Nephron (organoid): ENCODE data around the gene ZDHHC14.
A peak's percentile ranks its signal among the peaks of the same experiment; 100 is the strongest.
"Not testable (repeated sequence)": the region's sequence is repeated elsewhere in the genome, so short reads cannot be mapped to it uniquely, and the experiment has no call there.

Source experiments
- H3K27ac Mint-ChIP-seq, 3 experiments: 2 replicates each; pipeline ENCODE4 v1.8.0; 2020; ENCODE audit warnings: mixed read lengths in 3 of 3, mild to moderate bottlenecking in 2 of 3, moderate library complexity in 1 of 3
- H3K27me3 Mint-ChIP-seq: 2 replicates; pipeline ENCODE4 v1.8.0; 2021; ENCODE audit warnings: low read depth, mild to moderate bottlenecking, moderate library complexity, mixed read lengths
- H3K36me3 Mint-ChIP-seq: 2 replicates; pipeline ENCODE4 v1.8.0; 2020; ENCODE audit warnings: low read depth, mixed read lengths
- H3K4me1 Mint-ChIP-seq: 2 replicates; pipeline ENCODE4 v1.8.0; 2020; ENCODE audit warnings: mixed read lengths
- H3K4me3 Mint-ChIP-seq, 3 experiments: 2 replicates each; pipeline ENCODE4 v1.8.0; 2020; ENCODE audit warnings: mild to moderate bottlenecking in 3 of 3, mixed read lengths in 3 of 3, moderate library complexity in 2 of 3
- H3K9me3 Mint-ChIP-seq: 2 replicates; pipeline ENCODE4 v1.8.0; 2020; ENCODE audit warnings: mixed read lengths
- TF ChIP-seq, protein P1 (sequence below), 3 experiments: fragments of 200-600 bp; sonication (generic); IDR thresholded peaks; one replicate each; pipeline ENCODE4 v1.5.0; 2021; ENCODE audit warnings: antibody characterized with exemption in 3 of 3; ENCODE audit not compliant: unreplicated experiment in 3 of 3

ZDHHC14 gene

DNA sequence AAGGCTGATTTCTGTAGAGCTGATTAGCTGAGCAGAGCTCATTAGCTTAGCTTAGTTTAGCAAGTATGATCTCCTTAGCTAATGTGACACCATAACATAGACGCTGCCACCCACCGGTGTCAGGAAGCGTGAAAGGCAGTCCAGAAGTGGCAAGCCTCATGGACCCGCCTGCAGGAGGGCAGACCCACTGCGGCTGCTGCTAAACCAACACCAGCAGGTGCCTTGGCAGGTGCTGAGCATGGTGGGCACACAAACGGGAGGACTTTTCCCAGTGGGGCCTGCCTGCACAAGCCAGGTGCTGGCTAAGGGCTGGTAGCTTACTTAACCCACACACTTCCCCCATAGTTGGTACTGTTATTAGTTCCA is 22.7 kb downstream of the ZDHHC14 start:
- H3K27ac Mint-ChIP-seq = no peak overlapping the region
- TF ChIP-seq, protein P1, sequence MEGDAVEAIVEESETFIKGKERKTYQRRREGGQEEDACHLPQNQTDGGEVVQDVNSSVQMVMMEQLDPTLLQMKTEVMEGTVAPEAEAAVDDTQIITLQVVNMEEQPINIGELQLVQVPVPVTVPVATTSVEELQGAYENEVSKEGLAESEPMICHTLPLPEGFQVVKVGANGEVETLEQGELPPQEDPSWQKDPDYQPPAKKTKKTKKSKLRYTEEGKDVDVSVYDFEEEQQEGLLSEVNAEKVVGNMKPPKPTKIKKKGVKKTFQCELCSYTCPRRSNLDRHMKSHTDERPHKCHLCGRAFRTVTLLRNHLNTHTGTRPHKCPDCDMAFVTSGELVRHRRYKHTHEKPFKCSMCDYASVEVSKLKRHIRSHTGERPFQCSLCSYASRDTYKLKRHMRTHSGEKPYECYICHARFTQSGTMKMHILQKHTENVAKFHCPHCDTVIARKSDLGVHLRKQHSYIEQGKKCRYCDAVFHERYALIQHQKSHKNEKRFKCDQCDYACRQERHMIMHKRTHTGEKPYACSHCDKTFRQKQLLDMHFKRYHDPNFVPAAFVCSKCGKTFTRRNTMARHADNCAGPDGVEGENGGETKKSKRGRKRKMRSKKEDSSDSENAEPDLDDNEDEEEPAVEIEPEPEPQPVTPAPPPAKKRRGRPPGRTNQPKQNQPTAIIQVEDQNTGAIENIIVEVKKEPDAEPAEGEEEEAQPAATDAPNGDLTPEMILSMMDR (IDR thresholded peaks at IDR 0.05; ENCODE audit: unreplicated experiment in 3 of 3) = no peak
- no peaks in the 10 kb centered on the region for H3K36me3 Mint-ChIP-seq
- peaks cover 6% of the 10 kb centered on the region for H3K4me1 Mint-ChIP-seq
- no peaks in the 10 kb centered on the region for H3K27me3 Mint-ChIP-seq
- H3K9me3 Mint-ChIP-seq = no peaks in the 10 kb centered on the region
- no peak overlapping the region for H3K4me3 Mint-ChIP-seq

DNA sequence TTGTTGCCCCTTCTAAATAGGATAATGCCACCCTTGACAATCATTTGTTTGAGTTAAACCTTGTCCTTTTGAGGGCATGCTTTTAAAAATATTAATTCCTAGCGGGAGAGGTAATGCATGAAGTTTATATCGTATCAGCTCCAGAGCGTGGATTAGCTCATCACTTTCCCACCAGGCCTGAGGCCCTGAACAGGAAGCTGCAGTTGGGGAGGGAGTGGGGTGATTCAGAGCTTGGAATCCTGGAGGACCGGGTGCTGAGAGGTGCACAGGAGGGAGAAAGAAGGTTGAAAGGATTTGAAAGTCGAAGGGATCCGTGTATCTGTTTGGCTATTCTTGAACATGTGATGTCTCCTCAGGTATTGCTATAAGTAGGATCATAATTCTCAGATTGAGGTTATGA is 25.0 kb downstream of the ZDHHC14 start:
- Mint-ChIP-seq H3K27me3 (no peaks in the 10 kb centered on the region), H3K27ac (peak overlapping the region; percentile 18 to 77 (median 50)), H3K9me3 (no peaks in the 10 kb centered on the region), H3K4me3 (no peak overlapping the region), H3K36me3 (no peaks in the 10 kb centered on the region), H3K4me1 (peaks cover 12% of the 10 kb centered on the region)
- TF ChIP-seq, protein P1 (IDR thresholded peaks at IDR 0.05; ENCODE audit: unreplicated experiment in 3 of 3) = no peak

DNA sequence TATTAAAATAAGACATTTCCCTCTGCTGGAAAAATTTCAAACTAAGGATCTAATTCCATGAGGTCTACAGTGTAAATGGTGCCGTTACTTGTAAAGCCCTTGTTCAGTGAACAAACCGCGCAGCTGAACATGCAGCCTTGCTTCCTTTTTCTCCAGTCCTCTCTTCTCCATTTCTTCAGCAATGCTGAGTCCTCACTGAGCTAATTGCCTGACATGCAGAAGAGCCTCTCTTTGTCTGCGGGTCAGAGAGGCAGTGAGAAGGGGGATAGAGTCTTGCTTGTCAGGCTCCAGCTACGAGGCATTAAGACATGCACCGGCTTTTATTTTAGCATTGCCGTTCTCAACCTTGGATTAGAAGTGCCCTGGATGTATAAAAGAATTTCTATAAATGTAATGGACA is 25.7 kb downstream of the ZDHHC14 start:
- TF ChIP-seq, protein P1 (IDR thresholded peaks at IDR 0.05; ENCODE audit: unreplicated experiment in 3 of 3) = no peak
- no peaks in the 10 kb centered on the region for H3K36me3 Mint-ChIP-seq
- H3K9me3 Mint-ChIP-seq = no peaks in the 10 kb centered on the region
- no peaks in the 10 kb centered on the region for H3K27me3 Mint-ChIP-seq
- H3K27ac Mint-ChIP-seq = peak overlapping the region in 2 of 3 experiments; percentile 44 to 50
- H3K4me1 Mint-ChIP-seq = peaks cover 12% of the 10 kb centered on the region
- no peak overlapping the region for H3K4me3 Mint-ChIP-seq

DNA sequence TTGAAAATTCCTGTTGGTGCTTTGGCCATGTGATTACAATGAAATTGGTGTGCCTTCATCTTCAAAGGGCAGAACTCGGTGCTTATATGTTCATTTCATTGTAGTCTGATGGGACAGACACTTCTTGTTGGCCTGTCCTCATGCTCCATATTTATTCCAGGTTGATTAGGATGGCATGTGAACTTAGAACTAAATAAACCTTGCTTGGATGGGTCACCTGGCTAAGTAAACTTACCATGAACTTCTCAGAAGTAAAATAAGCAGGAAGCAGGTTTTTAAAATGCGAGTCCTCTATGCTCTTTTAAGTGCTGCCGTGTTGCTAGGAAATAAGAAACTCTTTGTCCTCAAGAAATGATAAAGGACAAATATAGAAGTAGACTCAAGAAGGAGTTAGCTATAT is 26.7 kb downstream of the ZDHHC14 start:
- peak overlapping the region; percentile 28 to 31 (median 31) for H3K27ac Mint-ChIP-seq
- peaks cover 14% of the 10 kb centered on the region for H3K4me1 Mint-ChIP-seq
- no peaks in the 10 kb centered on the region for H3K36me3 Mint-ChIP-seq
- H3K9me3 Mint-ChIP-seq = no peaks in the 10 kb centered on the region
- H3K27me3 Mint-ChIP-seq = no peaks in the 10 kb centered on the region
- H3K4me3 Mint-ChIP-seq = no peak overlapping the region
- TF ChIP-seq, protein P1 (IDR thresholded peaks at IDR 0.05; ENCODE audit: unreplicated experiment in 3 of 3) = no peak

DNA sequence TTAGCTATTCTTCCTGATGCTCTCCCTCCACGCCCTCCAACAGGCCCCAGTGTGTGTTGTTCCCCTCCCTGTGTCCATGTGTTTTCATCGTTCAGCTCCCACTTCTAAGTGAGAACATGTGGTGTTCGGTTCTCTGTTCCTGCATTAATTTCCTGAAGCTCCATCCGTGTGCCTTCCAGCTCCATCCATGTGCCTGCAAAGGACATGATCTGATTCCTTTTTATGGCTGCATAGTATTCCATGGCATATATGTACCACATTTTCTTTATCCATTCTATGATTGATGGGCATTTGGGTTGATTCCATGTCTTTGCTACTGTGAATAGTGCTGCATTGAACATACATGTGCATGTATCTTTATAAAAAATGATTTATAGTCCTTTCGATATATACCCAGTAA is 27.4 kb downstream of the ZDHHC14 start:
- H3K27ac Mint-ChIP-seq, H3K36me3 Mint-ChIP-seq, H3K9me3 Mint-ChIP-seq, H3K4me3 Mint-ChIP-seq, H3K27me3 Mint-ChIP-seq: not testable (repeated sequence)
- peaks cover 20% of the 10 kb centered on the region for H3K4me1 Mint-ChIP-seq

DNA sequence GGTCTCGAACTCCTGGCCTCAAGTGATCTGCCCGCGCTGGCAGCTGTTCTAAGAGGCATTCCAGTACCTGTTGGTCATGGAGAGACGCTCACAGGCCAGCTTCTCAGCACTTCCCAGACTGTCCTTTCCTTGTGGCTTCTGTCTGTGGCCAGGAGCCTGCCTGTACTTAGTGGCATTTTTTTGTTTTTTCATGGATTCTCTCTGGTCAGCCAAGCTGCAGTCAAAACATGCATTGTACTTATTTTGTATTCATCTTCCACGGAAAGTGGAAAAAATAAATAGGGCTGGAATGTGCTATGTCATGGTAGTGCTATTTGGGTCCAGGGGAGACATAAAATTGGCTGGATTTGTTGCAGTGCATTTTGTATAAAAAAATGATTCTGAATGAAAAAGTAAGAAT is 29.1 kb downstream of the ZDHHC14 start:
- Mint-ChIP-seq H3K36me3 (no peaks in the 10 kb centered on the region), H3K4me1 (peaks cover 24% of the 10 kb centered on the region), H3K4me3 (no peak overlapping the region), H3K27me3 (no peaks in the 10 kb centered on the region), H3K9me3 (no peaks in the 10 kb centered on the region), H3K27ac (peak overlapping the region in 2 of 3 experiments; percentile 17 to 44)
- TF ChIP-seq, protein P1 (IDR thresholded peaks at IDR 0.05; ENCODE audit: unreplicated experiment in 3 of 3) = no peak
